Tibial artery (tissue), 4 donors: ENCODE data around the gene CDKL5.

ENCODE experiments used
- DNase-seq, 2 donors: peaks; one replicate each; pipeline ENCODE4 v3.0.0-alpha.2; 2019
- H3K27ac ChIP-seq, 2 donors: fragments of 200-600 bp; sonication (generic) in 1 of 2; 1 replicate in 1 of 2; 2 replicates in 1 of 2; pipeline ENCODE4 v1.5.1; 2018 to 2019; ENCODE audit warnings: mild to moderate bottlenecking in 1 of 2
- H3K27me3 ChIP-seq, 2 donors: fragments of 200-600 bp; sonication (generic) in 1 of 2; one replicate each; pipeline versions ENCODE4 v1.5.1 to v1.6.0; 2016 to 2019
- H3K36me3 ChIP-seq, 3 donors: fragments of 200-600 bp; sonication (generic) in 2 of 3; one replicate each; pipeline ENCODE4 v1.5.1; 2016 to 2019; ENCODE audit warnings: mild to moderate bottlenecking in 2 of 3
- H3K4me1 ChIP-seq, 4 donors: fragments of 200-600 bp; sonication (generic) in 2 of 4; 1 replicate in 3 of 4; 2 replicates in 1 of 4; pipeline ENCODE4 v1.5.1; 2016 to 2019
- H3K4me3 ChIP-seq, 2 donors: fragments of 200-600 bp; sonication (generic) in 1 of 2; 1 replicate in 1 of 2; 2 replicates in 1 of 2; pipeline ENCODE4 v1.5.1; 2018 to 2019; ENCODE audit warnings: mild to moderate bottlenecking in 2 of 2
- H3K9me3 ChIP-seq, 3 donors: fragments of 200-600 bp; sonication (generic) in 1 of 3; one replicate each; pipeline ENCODE4 v1.5.1; 2016 to 2019
- CTCF ChIP-seq, 2 experiments: fragments of 200-600 bp in 1 of 2; fragments of 450-650 bp in 1 of 2; IDR thresholded peaks; one replicate each; pipeline ENCODE4 v1.5.1; 2017 to 2019; ENCODE audit warnings: antibody characterized with exemption in 2 of 2, mild to moderate bottlenecking in 1 of 2, moderate library complexity in 1 of 2
- intact Hi-C: fragments of 100-400 bp; cut with DNase I; formaldehyde crosslinking; loops from one replicate; pipeline ENCODE4 v1.15.0; 2023; ENCODE audit warnings: low total_unique reads

CDKL5 gene

GRCh38 chrX:18401848-18402213, 23.6 kb upstream of the CDKL5 start:
- Histone ChIP-seq H3K36me3 (no peaks in the 10 kb centered on the region), H3K4me1 (no peaks in the 10 kb centered on the region), H3K27ac (no peak overlapping the region), H3K4me3 (no peak overlapping the region), H3K27me3 (no peaks in the 10 kb centered on the region), H3K9me3 (no peaks in the 10 kb centered on the region)
- no peak for DNase-seq
- TF ChIP-seq CTCF (IDR thresholded peaks at IDR 0.05) = no peak
- intact Hi-C loops = no loop called here

- Histone ChIP-seq H3K4me1 (no peaks in the 10 kb centered on the region), H3K4me3 (no peak overlapping the region), H3K27ac (no peak overlapping the region), H3K9me3 (no peaks in the 10 kb centered on the region), H3K36me3 (no peaks in the 10 kb centered on the region), H3K27me3 (no peaks in the 10 kb centered on the region)
- no peak for TF ChIP-seq CTCF (IDR thresholded peaks at IDR 0.05)
- no peak for DNase-seq
- intact Hi-C loops = loop anchor here (5.0 kb wide), 1 partner anchor 491 kb away; no protein-coding TSS in a partner anchor
These were observed 18.7 kb upstream of the CDKL5 start for GRCh38 chrX:18406531-18407266.

- no peak for DNase-seq
- H3K27ac ChIP-seq = no peak overlapping the region
- peak; percentile 20 to 44 for TF ChIP-seq CTCF (IDR thresholded peaks at IDR 0.05)
- intact Hi-C loops = no loop called here
- no peaks in the 10 kb centered on the region for H3K27me3 ChIP-seq
- no peak overlapping the region for H3K4me3 ChIP-seq
- no peaks in the 10 kb centered on the region for H3K9me3 ChIP-seq
- no peaks in the 10 kb centered on the region for H3K36me3 ChIP-seq
- no peaks in the 10 kb centered on the region for H3K4me1 ChIP-seq
These were observed 15.4 kb upstream of the CDKL5 start for GRCh38 chrX:18410038-18410437.

- no peak for TF ChIP-seq CTCF (IDR thresholded peaks at IDR 0.05)
- H3K4me1 ChIP-seq = no peaks in the 10 kb centered on the region
- no peaks in the 10 kb centered on the region for H3K36me3 ChIP-seq
- no peak for DNase-seq
- H3K27me3 ChIP-seq = no peaks in the 10 kb centered on the region
- H3K4me3 ChIP-seq = no peak overlapping the region
- H3K9me3 ChIP-seq = no peaks in the 10 kb centered on the region
- no peak overlapping the region for H3K27ac ChIP-seq
- intact Hi-C loops = no loop called here
These were observed 10.0 kb upstream of the CDKL5 start for GRCh38 chrX:18415386-18415785.

- no peaks in the 10 kb centered on the region for H3K36me3 ChIP-seq
- no peaks in the 10 kb centered on the region for H3K9me3 ChIP-seq
- peaks cover 0 to 22% (median 3%) of the 10 kb centered on the region in 4 donors for H3K4me1 ChIP-seq
- H3K27me3 ChIP-seq = no peaks in the 10 kb centered on the region
- intact Hi-C loops = loop anchor here (10.0 kb wide), 1 partner anchor 252 kb away; the partner anchor contains the start of gene RS1
- no peak overlapping the region for H3K4me3 ChIP-seq
- no peak for DNase-seq
- H3K27ac ChIP-seq = peak overlapping the region; percentile 55 to 60
- no peak for TF ChIP-seq CTCF (IDR thresholded peaks at IDR 0.05)
These were observed 3.1 kb upstream of the CDKL5 start for GRCh38 chrX:18422325-18422724.
